Right forelimb (tissue), 1 donor: ENCODE data around the gene PRR36.
"Not testable (repeated sequence)": the region's sequence is repeated elsewhere in the genome, so short reads cannot be mapped to it uniquely, and the experiment has no call there.

Experiments used
- DNase-seq: peaks from one replicate; pipeline ENCODE4 v3.0.0-alpha.2; 2018

Gene PRR36

DNA sequence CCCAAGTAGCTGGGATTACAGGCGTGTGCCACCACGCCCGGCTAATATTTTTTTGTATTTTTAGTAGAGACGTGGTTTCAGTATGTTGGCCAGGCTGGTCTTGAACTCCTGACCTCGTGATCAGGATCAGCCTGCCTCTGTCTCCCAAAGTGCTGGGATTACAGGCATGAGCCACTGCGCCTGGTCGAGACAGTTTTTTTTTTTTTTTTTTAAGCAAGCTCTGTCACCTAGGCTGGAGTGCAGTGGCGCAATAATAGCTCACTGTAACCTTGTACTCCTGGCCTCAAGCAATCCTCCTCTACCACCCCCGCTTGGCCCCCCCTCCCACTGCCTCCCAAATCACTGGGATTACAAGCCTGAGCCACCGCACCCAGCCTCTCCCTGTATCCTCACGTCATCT, 23.1 kb upstream of the PRR36 start:
- DNase-seq = no peak

DNA sequence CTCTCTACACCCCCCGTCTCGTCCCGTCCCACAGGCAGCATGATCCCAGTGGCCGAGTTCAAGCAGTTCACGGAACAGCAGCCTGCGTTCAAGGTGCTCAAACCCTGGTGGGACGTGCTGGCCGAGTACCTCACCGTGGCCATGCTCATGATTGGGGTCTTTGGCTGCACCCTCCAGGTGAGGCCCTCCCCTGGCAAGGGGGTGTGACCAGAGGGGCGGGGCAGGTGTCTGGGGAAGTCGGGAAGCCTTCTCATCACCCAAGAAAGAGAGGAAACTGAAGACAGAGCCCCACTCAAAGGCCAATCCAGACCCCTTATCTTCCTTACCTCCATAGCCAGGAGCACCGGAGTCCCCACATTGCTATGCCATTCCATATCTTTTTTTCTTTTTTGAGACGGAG, 21.4 kb upstream of the PRR36 start:
- DNase-seq = no peak

DNA sequence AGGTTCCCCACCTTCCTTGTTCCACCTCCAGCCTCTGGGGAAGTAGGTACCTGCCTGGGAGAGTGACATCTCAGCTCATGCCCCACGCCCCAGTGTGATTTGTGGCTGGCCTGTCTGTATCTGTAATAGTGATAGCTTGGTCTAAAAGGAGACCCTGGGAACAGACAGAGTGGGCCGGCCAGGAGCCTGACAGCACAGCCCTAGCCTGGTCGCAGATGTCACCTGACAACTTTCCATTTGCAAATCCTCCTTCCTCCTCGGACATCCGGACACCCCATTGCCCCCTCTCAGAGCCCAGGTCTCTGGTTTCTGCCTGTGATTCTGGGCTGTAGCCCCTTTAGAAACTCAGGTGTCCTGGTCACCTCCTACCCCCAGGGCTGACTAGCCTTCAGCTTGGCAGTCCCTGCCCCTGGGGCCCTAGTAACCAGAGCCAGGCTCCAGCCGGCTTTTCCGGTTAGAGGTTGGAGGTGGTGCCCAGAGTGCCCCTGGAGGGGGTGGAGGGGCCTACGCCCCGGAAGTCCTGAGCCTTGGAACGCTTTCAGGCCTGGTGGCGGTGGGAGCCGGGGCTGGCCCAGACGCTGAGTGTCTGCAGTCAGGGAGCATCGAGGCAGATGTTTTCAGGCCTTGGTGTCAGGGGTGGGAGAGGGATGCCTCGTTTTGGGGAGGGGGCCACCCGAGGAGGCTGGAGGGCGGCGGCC, 20.6 kb upstream of the PRR36 start:
- DNase-seq = no peak

DNA sequence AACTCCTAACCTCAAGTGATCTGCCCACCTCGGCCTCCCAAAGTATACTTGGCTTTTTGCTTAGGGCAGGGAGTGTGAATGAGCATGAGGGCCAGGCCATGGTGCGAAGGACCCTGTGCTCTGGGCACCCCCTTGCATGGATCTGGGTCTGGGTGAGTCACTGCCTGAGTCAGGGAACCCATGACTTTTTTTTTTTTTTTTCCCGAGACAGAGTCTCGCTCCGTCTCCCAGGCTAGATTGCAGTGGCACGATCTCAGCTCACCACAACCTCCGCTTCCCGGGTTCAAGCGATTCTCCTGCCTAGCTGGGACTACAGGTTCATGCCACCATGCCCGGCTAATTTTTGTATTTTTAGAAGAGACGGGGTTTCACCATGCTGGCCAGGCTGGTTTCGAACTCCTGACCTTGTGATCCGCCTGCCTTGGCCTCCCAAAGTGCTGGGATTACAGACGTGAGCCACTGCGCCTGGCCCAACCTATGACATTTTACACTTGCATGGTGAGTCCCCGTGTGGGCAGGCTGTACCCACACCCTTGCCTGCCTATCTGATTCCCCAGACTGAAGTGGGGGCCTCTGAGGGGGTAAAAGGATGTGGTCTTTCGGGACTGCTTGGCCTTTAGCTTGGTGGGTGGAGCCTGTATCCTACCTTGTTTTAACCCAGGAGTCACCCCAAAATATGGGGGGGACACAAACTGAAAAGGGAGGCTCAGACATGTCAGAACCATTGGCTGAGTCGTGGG, 19.3 kb upstream of the PRR36 start:
- DNase-seq = not testable (repeated sequence)

DNA sequence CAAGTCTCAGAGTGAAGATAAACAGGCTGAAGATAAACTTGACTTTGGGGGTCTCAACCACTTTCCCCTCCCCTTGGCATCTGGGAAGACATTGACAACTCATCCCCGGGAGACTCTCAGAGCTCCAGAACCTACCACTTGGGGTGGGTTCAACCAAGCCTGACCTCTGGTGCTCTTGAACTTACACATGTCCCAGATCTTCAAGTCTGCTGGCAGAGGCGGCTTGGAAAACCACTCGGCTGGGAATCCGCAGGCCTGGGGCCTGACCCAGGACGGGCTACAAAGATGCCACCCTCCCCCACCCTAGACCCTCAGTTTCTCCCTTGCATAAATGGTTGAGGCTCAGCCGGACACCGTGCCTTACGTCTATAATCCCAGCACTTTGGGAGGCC, 14.6 kb upstream of the PRR36 start:
- DNase-seq = no peak

DNA sequence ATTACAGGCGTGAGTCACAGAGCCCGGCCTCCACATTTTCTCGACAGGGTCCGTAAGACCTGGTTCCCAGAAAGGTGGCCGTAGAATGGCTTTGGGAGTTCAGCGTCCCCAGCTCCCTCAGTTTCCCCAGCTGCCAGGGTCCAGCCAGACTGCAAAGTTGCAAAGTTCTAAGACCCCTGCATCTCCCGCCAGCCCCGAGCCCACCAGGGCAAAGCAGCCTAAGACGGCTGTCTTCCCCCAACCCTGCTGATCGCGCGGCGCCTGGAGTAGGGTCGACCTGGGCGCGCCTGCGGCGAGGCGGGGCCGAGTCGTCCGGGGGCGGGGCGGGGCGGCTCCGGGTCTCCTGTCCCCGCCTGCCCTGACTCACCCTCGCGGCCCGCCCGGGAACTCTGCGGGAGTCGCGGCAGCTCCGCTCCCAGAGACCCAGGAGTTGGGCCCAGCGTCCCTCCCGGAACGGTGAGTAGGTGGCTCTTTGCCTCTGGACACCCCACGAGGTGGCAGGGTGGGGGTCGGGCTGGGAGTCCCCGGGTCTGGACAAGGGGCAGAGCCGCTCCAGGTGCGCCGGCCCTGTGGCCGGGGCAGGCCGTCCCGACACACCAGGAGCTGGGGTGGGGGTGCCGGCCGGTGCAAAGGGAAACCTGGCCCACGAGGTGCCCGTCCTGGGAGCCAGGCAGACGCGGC, 14.1 kb upstream of the PRR36 start, which contains the start of gene LRRC8E:
LRRC8E (plus strand) TSS at position 366 of the 681 bp plus-strand sequence. CDS start 7,094 bp downstream, outside the sequence.
- DNase-seq = no peak

GRCh38 chr19:7887408-7888144, 13.4 kb upstream of the PRR36 start:
- no peak for DNase-seq

DNA sequence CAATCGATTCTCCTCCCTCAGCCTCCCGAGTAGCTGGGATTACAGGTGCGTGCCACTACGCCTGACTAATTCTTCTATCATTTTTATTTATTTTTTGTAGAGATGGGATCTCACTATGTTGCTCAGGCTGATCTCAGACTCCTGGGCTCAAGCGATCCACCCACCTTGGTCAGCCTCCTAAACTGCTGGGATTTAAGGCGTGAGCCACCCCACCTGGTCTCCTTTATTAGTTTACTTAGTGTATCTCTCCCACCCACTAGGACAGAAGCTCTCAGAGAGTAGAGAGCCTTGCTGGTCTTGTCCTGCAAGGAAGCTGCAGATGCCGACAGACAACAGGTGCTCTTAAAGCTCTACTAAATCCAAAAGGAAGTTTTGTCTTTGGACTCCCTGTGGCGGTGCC, 11.6 kb upstream of the PRR36 start:
- no peak for DNase-seq

DNA sequence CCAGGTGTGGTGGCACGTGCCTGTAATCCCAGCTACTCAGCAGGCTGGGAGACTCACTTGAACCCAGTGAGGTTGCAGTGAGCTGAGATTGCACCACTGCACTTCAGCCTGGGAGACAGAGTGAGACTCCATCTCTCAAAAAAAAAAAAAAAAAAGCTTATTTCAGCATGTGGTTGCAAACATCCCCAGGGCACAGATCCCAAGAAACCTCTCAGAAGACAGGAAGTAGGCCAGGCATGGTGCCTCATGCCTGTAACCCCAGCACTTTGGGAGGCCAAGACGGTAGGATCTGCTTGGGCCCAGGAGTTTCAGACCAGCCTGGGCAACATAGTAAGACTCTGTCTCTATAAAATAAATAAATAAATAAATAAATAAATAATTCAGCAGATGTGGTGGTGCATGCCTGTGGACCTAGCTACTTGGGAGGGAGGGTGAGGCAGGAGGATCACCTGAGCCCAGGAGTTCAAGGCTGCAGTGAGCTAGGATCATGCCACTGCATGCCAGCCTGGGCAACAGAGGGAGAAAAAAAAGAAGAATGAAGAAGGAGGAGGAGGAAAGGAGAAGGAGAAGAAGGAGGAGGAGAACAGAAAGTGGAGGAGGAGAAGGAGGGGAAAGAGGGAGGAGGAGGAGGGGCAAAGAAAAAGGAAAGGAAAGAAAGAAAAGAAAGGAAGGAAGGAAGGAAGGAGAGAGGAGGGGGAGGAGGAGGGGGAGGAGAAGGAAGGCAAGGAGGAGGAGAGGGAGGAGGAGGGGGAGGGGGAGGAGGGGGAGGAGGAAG, 9.8 kb upstream of the PRR36 start:
- DNase-seq = no peak

GRCh38 chr19:7883105-7883504, 8.9 kb upstream of the PRR36 start:
- no peak for DNase-seq

GRCh38 chr19:7881910-7882309, 7.7 kb upstream of the PRR36 start:
- DNase-seq = no peak

GRCh38 chr19:7879836-7880235, 5.6 kb upstream of the PRR36 start:
- DNase-seq = no peak

GRCh38 chr19:7879111-7879807, 5.1 kb upstream of the PRR36 start:
- DNase-seq = no peak

DNA sequence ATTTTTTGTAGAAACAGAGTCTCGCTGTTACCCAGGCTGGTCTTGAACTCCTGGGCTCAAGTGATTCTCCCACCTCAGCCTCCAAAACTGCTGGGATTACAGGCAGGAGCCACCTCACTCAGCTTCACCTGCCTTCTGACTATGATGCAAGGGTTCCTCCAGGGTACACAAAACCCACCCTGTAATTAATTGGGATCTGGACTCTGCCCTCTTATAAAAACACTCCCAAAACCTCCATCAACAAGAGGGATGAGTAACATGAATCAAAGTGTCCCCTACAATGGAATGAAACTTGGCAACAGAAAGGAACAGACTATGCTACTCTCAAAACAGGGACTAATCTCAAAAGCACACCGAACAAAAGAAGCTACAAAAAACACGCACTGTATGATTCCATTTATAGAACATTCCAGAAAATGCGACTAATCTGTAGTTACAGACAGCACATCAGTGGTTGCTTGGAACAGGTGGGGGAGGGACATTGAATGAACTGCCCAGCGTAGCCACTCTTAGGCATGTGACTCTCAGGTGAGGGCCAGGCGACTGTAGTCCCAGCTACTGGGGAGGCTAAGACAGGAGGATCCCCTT, 3.2 kb upstream of the PRR36 start:
- DNase-seq = no peak

GRCh38 chr19:7874897-7875273, 695 bp upstream of the PRR36 start:
- DNase-seq = no peak

GRCh38 chr19:7873304-7874075, 700 bp downstream of the PRR36 start:
- DNase-seq = no peak

DNA sequence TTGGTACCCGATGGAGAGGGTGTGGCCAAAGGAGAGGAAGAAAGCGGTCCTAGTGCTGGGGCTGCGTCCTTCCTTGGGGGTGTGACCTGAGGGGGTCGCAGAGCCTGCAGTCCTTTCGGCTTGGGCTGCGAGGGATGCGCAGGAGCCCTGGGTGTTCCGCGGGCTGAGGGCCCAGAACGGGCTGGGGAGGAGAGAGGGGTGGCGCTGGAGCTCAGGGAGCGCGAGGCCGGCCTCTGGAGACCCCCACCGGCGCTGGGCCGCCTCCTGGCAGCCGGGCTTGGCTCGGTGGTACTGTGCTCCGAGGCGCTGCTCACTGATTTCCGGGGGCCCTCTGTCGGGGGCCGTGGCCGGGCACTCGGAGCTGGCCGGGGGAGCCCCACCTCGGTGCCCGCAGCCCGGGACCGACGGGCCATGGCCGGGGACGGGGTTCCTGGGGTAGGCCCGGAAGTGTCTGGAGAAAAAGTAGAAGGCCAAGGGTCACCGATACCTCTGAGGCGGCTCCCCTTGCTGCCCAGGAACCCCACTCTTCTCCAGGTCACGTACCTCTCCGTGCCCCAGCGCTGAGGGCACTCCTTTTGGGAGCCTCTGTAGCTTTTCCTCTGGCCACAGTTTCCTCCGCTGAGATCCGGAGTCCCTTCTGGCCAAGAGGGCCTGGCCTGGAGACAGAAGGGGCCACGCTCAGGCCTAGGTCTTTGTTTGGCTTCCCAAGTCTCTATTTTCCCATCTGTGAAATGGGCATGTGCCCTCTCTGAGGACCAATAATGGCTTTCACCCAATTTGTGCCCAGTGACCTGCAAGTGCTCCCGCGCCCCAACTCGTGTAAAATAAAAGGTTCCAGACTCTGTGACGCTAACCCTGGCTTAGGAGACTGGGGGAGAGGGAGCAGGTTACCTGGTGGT, 1.6 kb downstream of the PRR36 start:
- no peak for DNase-seq

- peak; percentile 88 for DNase-seq
Observed at GRCh38 chr19:7871437-7872305, 2.5 kb downstream of the PRR36 start.
